ENCODE data around the gene MLLT6.

MLLT6 gene

DNA sequence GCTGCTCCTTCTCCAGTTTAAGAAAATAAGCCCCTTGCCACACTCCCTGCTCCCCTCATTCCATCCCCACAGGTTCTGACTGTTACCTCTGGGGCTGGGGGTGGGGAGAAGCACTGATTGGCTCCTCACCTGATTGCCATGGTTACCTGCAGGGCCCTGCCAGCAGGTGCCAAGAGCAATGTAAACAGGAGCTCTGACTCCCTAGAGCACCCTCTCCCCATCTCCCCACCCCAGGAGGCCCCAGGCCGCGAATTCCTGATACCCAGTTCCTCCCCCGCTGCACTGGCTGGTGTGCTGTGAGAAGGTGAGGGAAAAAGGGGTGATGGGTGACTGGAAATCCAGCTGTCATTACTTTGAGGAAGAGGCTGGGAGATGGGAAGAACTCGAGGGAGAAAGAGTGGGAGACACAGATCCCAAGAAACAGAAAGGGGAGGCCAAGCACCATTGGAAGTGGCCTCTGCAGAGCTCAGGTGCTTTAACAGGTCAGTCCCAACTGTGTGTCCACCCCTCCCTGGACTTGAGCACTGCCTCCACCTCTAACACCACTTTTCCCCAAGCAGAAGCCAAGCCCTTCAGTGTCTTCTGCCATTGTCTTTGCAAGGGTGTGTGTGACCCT, 38.6 kb downstream of the MLLT6 start:
- no peak for DNase-seq (ENCODE audit: low read depth)

DNA sequence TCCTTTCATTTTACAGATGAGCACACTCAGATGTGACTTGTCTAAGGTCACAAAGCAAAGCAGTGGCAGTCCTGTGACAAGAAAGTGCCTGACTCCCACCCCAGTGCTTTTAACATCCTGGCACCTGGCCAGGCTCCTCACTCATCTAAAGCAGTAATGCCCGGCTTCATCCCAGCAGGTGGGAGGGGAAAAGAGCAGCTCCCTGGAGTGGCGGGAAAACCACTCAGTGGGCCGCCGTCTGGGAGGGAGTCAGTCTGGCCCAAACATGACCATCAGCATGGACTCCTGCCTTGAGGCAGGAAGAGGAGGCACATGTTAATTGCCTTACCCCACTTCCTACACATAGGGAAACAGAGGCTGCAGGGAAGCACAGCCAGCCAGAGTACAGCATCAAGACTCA, 40.5 kb downstream of the MLLT6 start:
- no peak for DNase-seq (ENCODE audit: low read depth)

DNA sequence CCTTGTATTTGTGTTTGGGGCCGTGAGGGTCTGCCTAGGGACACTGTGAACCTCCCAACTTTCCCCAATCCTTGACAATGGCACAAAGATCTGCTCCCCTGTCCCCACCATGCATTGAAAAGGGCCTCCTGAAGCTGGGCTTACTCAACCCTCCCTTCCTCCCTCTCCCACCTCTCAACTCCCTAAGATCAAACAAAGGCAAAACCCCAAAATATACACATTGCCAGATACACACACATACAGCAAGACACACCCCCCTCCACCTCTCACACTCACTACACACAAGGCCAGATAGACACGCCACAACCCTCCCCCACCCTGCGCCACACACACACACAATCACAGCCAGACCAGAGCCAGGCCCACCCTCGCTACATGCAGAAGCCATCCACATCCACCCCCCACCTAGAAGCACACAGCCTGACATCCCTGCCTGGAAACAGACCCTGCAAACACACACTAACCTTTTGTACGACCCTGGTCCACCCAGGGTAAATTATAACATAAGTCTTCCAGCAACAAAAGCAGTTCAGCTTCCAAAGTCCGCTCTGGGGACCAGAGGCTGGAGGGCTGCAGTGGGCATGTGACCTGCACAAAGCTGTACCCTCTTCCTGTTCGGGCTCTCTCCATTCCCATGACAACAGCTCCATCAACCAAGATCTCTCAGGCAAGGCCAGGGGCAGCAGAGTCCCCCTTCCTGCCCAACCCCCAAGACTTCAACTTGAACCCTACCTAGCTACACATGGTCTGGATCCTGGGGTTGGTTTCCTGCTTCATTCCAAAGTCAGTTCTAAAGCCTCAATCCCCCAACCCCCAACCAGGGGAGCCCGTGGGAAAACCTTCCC, 41.2 kb downstream of the MLLT6 start:
- no peak for DNase-seq (ENCODE audit: low read depth)

DNA sequence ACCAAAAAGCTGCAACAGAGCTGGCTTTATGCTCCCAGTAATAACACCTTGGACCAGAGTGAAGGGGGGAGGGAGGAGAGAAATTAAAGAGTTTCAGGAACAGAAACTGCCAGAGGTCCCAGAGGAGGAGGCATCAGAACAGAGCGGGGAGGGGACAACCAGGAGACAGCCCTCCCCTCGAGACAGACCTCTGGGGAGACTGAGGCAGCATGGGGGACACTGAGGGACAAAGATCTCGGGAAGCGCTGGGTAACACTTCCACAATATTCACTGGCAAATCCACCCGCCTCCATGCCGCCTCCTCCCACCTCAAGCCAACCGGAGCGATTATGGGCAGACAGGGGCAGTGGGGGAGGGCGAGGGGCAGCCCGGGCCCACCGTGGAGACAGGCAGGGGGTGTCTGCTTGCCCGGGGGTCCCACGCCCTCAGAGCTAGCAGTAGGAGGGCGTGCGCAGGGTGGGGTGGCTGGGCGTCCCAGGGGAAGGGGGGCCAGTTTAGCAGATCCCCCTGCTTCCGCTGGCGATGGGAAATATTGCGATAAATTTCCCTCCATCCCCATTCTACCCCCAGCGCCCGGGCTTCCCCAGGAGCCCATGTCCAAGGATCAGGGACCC, 41.9 kb downstream of the MLLT6 start:
- DNase-seq (ENCODE audit: low read depth), result no peak

DNA sequence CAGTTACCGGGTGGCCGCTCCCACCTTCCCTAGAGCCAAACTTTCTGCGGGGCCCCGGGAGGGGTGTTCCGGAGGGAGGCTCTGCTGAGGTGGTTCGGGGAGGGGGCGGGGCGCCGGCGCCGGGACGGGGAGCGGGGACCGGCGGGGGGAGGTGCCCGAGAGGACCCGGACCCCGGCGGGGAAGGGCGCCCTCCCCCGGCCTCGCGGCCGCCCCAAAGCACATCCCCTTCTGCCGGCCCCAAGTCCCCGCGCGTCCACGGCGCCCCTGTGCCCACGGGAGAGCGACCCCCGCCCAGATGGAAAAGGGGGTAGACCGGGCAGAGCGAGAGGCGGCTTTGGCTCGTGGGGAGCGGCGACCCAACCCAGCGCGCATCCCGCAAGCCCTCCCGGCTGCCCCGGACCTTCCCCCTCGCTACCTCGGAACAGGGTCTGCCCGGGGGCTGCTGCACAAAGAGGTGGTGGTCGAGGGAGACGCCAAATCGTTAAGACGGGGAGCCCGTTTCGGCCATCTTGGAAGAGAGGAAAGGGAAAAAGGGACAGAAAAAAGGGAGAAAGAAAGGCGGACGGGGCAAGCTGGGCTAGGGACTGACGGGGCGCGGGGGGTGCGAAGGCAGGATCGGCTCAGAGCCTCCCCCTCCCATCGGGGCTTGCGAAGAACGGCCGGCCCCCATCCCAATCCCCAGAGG, 42.5 kb downstream of the MLLT6 start:
- no peak for DNase-seq (ENCODE audit: low read depth)

DNA sequence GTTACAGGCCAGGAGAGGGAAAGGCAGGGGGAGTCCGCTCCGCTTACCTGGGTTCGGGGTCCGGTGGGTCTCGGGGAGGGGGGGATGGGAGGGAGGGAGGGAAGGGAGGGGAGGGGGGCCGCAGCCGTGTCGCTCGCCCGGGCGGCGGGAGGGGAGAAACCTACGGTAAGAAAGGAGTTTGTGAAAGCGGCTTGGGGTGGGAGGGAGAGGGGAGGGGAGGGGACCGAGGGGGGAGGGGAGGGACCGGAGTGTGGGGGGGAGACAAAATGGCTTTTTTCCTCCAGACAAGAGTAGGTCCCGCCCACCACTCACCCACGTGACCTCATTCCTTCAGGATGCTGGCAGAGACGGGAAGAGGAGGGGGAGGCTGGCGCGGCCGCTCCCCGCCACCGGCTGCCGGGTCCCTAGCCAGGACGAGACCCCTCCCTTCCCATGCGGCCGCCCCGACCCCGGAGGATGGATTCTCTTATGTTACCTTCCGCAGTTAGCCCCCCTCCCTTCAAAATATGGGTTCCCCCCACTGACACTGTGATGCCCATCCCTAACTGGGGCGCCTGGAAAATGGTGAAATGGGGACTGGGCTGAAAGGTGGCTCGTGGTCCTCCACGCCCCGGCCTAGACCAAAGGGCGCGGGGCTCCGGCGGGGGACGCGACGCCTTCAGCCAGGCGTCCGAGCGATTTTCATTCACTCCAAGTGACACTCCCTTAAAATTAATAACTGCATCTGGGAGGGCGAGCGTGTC, 43.2 kb downstream of the MLLT6 start, which contains the start of gene PCGF2:
TSS of gene PCGF2 (minus strand) at position 188 of the 743 bp plus-strand sequence. CDS start 7,934 bp downstream, outside the sequence.
- peak; percentile 50 for DNase-seq (ENCODE audit: low read depth)

DNA sequence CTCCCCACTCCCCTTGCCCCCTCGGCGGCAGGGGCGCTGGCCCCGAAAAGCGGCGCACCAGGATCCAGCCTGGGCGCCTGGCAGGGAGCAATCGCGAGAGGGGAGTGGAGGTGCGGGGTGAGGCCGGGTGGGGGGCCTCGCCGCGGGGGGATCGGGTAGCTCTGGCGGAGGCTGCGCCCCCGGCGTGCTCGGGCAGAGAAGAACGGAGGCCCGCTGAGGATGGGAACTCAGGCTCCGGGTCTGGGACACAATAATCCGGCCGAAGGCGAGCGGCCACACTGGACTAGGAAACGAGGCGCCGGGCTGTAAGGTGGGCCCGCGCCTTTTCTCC, 43.8 kb downstream of the MLLT6 start:
- DNase-seq (ENCODE audit: low read depth), result no peak

DNA sequence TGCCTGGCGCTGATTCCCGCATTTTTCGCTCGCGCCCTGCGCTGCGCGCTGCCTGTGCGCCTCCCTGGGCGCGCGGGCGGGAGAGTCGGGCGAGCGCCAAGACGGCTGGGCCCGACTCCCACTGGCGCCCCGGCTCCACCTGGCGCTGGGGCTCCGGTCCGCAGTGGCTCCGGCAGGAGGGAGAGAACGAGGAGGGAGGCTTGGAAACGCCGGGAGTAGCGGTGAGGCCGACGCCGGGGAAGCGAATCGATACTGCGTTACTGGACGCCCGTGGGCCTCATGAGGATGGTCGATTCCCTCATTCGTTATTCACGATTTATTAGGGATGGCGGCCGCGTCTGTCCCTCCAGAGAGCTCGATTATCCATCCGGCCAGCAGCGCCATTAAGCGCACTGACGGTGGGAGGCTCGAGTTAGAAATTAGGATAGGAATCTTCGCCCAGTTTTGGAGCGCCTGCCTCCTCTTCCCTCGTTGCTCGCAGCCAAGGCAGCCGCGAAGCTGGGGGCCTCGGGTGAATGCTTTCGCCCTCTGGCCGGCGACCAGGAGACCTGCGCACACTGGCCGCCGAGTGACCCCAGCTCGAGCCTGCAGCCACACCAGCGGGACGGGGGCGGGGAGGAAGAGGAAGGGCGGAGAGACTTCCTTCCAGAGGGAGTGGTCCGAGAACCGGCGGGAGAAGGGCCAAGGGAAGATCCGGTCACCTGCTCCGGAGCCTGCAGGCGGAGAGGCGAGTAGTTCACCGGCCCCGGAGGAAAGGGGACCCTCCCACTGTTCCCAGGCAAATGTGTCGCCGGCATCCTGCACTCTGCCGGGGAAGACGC, 44.4 kb downstream of the MLLT6 start:
- DNase-seq (ENCODE audit: low read depth), result no peak

DNA sequence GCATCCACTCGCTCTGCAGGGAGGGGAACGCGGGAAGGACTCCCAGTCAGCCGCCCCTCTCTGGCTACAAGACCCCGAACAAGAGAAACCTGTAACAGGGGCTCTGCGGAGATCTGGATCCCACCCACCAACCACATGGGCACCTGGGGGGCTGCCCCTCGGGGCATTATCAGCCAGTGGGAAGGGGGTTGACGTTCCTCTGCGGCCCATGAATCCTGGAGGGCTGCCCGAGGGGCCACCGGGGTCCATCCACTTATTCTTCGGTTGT, 44.9 kb downstream of the MLLT6 start:
- DNase-seq (ENCODE audit: low read depth), result no peak

DNA sequence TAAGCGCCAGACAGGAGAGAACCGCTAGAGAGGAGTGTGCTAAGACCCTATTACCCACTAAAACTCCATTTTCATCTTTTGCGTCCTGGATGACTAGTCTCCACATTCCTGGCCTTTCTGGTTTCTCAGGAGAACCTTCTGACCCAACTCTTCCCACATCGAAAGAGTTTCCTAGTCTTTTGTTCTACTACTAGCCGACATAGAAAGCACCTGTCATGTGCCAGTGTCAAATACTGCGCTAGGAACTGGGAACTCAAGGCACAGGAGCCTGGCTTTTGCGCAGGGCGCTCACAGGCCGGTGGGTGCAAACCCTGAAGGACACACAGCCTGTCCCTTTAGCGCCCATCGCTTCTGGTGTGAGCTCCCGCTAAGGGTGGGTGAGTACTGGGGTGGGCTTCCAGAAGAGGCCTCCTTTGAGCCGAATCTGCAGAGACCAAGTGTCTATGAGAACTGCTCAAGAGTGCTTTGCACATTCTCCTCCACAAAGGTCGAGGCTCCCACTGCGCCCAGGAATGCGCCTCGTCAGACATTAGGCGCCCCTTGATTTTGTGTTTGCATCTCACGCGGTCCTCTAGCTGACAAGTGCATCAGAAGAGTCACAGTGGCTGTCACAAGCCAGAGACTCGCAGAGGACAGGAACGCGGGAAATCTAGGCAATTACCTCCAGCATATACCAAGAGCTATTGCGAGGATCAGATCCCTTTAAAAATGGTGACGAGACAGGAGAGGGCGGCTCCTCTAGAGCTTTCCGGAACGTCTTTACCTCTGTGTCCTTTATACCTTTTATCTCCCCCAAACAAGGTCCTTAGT, 45.4 kb downstream of the MLLT6 start:
- DNase-seq (ENCODE audit: low read depth), result no peak

DNA sequence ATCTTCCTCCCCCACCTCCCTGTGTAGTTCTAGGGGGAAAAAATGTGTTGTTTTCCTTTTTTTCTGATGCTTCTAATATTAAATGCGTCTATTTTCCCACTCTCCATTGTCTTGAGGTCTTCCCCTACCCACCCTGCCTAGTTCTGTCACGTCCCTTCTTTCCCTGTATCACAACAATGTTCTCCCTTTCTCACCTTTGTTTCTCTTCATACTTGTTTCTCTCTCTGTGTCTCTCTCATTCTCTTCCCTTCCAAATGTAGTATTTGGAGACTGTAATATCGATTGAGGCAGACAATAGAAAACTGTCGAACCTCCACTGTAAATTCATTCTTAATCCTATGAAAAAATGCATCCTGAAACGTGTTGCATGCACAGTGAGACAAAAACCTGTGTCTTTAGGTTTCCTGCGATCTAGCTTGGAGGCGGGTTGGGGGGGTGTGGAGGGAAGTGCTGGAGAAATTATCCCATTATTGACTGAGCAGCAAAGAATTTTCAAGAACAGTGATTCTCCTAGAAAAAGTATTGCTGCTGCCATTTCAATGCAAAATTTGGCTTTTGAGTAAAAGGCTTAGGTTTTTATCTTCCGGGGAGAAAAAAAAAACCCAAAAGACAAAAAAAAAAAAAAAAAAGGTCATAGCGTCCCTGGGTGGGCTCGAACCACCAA, 46.2 kb downstream of the MLLT6 start:
- no peak for DNase-seq (ENCODE audit: low read depth)

DNA sequence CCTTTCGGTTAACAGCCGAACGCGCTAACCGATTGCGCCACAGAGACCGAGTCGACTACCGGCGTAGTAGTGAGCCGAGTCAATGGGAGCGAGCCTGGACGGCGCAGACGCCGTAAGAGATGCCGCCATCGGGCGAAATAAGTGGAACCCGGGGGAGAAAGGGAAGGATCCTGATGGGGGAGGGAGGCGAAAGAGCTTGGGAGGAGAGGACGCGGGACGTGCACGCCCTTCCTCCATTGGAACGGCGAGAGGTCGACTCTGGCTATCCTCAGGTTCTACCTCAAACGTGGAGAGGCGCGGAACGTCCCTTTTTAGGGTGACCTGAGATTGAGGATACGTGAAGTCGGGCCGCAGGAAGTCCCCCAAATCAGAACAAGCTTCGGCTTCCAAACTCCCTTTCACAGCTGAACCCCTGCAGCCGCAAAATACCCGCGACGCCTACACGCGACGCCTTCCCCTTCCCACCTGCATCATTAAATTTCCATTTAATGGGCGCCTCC, 46.8 kb downstream of the MLLT6 start:
- DNase-seq (ENCODE audit: low read depth), result no peak

DNA sequence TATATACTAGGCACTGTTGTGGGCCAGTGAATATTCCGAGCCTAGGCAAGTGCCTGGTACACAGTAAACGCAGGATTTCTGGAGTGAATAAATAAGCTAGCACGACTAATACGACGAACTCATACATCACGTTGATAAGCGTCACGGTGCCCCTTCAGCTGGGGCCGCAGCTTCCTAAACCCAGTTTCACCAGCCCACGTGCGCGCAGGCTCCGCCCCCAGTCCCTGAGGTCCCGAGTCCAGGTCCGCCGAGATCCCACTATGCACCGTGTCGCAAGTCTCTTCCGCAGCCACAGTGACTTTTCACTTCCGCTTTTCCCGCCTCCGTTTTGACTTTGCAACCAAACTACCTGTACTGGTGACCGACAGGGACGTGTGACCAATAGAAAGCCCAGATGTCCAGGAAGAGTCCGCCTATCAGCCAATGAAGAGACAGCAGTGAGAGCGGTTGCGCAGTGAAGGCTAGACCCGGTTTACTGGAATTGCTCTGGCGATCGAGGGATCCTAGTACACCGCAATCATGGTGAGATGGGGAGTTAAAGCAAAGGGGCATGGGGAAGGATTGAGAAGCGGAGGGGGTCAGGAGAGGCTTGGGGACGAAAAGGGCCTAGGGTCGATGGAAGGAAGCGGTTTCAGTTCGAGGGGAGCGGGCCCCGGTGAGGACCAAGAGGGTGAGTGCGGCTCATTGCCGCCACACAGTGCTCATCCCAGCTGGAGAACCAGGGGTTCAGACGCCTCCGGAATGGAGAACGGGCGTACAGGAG, 47.4 kb downstream of the MLLT6 start, which contains the start of gene PSMB3:
TSS of gene PSMB3 (plus strand) at position 434 of the 763 bp plus-strand sequence. CDS start at position 520, 86 bp downstream.
- DNase-seq (ENCODE audit: low read depth), result peak; percentile 99

DNA sequence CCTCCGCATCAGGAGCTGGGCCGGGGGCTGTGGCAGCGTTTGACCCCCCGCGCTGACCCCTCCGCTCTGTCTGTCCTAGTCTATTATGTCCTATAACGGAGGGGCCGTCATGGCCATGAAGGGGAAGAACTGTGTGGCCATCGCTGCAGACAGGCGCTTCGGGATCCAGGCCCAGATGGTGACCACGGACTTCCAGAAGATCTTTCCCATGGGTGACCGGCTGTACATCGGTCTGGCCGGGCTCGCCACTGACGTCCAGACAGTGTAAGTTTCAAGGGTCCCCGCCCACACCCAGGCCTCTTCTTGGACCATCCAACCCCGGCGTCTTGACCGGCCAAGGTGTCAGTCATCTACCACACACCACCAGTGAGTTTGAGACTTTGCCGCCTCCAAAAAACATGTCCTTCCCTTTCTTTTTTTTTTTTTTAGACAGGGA, 48.0 kb downstream of the MLLT6 start:
- no peak for DNase-seq (ENCODE audit: low read depth)

DNA sequence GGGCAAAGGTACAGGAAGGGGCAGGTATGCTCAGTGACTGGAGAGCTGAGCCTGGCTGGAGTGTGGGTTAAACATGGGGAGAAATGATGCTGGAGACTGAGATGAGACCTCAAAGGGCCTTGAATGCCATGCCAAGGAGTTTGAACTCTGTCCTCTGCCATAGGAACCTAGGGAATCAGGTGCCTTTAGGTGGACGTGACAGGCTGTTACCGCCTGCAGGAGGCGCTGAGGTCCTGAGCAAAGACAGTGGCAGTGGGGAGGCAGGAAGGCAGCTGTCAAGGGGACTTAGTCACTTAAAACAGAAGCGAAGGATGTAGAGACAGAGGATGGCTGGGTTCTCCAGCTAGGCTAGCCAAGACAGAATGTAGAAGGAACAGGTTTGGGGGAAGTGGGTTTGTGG, 56.5 kb downstream of the MLLT6 start:
- no peak for DNase-seq (ENCODE audit: low read depth)

DNA sequence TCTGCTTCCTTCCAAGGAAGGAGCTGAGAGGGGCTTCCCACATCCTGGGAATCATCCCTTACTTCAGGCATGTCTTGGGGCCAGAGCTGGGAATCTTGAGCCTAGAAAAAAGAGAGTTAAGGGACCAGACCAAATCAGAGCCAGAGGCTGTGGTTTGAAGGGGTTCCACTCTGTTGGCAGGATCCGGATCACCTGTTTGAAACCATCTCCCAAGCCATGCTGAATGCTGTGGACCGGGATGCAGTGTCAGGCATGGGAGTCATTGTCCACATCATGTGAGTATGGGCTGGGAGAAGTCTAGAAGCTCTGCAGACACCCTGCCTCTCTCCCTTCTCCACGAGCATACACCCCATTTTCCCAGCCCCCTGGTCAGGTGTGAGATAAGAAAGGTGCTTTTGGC, 57.2 kb downstream of the MLLT6 start:
- no peak for DNase-seq (ENCODE audit: low read depth)

DNA sequence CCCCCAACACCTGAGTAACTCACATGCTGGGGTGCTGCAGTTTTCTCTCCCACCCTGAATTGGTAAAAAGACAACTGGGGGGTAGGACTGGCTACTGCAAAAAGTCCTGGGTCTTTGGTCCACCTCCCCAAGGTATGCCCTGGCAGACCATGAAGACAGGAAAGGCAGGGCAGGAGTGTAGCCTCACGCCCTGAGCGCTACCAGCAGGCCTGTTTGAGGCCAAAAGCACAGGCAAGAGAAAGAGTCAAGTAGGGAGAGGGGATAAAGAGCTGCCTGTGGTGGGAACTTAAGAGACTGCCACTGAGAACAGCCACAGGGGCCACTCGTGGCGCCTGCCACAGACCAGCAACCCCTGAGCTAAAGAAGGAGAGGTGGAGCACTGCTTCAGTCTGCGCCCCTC, 61.3 kb downstream of the MLLT6 start:
- DNase-seq (ENCODE audit: low read depth), result no peak

DNA sequence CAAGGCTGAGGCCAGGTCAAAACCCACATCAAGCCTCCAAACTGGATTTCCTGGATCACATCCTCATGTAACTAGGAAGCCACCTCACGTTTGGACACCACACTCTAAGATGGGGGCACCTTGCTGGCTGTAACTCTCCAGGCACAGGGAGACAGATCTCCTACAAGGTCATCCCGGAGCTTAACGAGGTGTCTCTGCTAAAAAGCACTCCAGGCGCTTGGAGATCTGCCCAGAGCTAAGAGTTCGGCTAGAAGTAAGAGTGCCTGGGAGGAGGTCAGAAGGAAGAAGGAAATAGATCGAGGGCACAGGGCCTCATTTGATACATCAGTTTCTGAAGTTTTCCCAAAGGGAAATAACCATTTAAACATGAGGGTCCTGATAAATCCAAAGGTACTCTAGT, 63.3 kb downstream of the MLLT6 start:
- DNase-seq (ENCODE audit: low read depth), result no peak

DNA sequence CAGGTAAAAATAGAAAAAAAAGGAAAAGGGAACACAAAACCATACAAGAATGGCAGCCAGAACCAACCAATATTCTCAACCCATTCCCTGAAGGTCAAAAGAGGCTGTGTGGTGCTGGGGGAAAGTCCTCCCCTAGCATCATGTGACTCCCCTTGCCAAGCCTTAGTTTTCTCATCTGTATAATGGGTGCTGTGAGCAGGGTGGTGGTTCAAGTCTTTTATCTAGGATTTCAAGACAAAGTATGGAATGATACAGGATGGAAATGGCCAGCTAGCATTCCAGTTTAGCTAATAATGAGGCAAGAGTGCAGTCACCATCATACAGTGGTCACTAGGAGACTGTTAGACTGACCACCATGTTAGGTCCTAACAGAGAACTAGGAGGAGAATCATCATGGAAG, 68.2 kb downstream of the MLLT6 start:
- DNase-seq (ENCODE audit: low read depth), result no peak
